ENCODE measurements around the gene MIA2. TPM values are rescaled to one million over a fixed set of nuclear protein-coding genes. Genes with fewer than 3 reads are reported as not detected.
A peak's percentile ranks its signal among the peaks of the same experiment; 100 is the strongest.
"Not testable (repeated sequence)": the region's sequence is repeated elsewhere in the genome, so short reads cannot be mapped to it uniquely, and the experiment has no call there.

The MIA2 gene
- total RNA-seq, 4 donors from 2014 or later: 13.6 to 30.9 (median 20.7) TPM

GRCh38 chr14:39251547-39251946, 17.8 kb downstream of the MIA2 start:
- no peaks in the 10 kb centered on the region for H3K27me3 ChIP-seq
- no peak overlapping the region for H3K4me3 ChIP-seq
- in situ Hi-C loops (cut with MboI; ENCODE audit: low sequenced_read_pairs in 4 of 4): loop anchor here in 1 of 4 donors (25.0 kb wide), 1 partner anchor 186 kb away; the partner anchor contains the start of gene FBXO33
- no peaks in the 10 kb centered on the region for H3K36me3 ChIP-seq
- intact Hi-C loops (cut with DNase I; ENCODE audit: low total_unique reads): no loop called here
- H3K9me3 ChIP-seq: no peaks in the 10 kb centered on the region
- DNase-seq (no peak), ATAC-seq (no peak)
- no peak overlapping the region for H3K27ac ChIP-seq
- no peaks in the 10 kb centered on the region for H3K4me1 ChIP-seq
- TF ChIP-seq CTCF (IDR thresholded peaks at IDR 0.05 in 4 of 5, conservative IDR thresholded peaks at IDR 0.05 in 1 of 5): no peak
- TF ChIP-seq POLR2A (IDR thresholded peaks at IDR 0.05): no peak

DNA sequence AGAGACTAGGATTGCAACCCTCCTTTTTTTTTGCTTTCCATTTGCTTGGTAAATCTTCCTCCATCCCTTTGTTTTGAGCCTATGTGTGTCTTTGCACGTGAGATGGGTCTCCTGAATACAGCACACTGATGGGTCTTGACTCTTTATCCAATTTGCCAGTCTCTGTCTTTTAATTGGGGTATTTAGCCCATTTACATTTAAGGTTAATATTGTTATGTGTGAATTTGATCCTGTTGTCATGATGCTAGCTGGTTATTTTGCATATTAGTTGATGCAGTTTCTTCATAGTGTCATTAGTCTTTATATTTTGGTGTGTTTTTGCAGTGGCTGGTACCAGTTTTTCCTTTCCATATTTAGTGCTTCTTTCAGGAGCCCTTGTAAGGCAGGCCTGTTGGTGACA, 23.7 kb downstream of the MIA2 start:
- DNase-seq; H3K4me1 ChIP-seq; H3K27me3 ChIP-seq; ATAC-seq; H3K27ac ChIP-seq; H3K4me3 ChIP-seq; H3K9me3 ChIP-seq; H3K36me3 ChIP-seq; intact Hi-C loops (cut with DNase I; ENCODE audit: low total_unique reads): not testable (repeated sequence)
- in situ Hi-C loops (cut with MboI; ENCODE audit: low sequenced_read_pairs in 4 of 4): loop anchor here in 1 of 4 donors (25.0 kb wide), 1 partner anchor 180 kb away; the partner anchor contains the start of gene FBXO33

GRCh38 chr14:39258782-39259545, 25.2 kb downstream of the MIA2 start:
- no peak overlapping the region for H3K4me3 ChIP-seq
- no peaks in the 10 kb centered on the region for H3K9me3 ChIP-seq
- no peak for TF ChIP-seq CTCF (IDR thresholded peaks at IDR 0.05 in 4 of 5, conservative IDR thresholded peaks at IDR 0.05 in 1 of 5)
- no peak for TF ChIP-seq POLR2A (IDR thresholded peaks at IDR 0.05)
- H3K27me3 ChIP-seq: no peaks in the 10 kb centered on the region
- intact Hi-C loops (cut with DNase I; ENCODE audit: low total_unique reads) (no loop called here), in situ Hi-C loops (cut with MboI; ENCODE audit: low sequenced_read_pairs in 4 of 4) (loop anchor here in 1 of 4 donors (25.0 kb wide), 1 partner anchor 178 kb away; the partner anchor contains the start of gene FBXO33)
- H3K27ac ChIP-seq: no peak overlapping the region
- ATAC-seq (no peak), DNase-seq (no peak)
- no peaks in the 10 kb centered on the region for H3K4me1 ChIP-seq
- no peaks in the 10 kb centered on the region for H3K36me3 ChIP-seq

DNA sequence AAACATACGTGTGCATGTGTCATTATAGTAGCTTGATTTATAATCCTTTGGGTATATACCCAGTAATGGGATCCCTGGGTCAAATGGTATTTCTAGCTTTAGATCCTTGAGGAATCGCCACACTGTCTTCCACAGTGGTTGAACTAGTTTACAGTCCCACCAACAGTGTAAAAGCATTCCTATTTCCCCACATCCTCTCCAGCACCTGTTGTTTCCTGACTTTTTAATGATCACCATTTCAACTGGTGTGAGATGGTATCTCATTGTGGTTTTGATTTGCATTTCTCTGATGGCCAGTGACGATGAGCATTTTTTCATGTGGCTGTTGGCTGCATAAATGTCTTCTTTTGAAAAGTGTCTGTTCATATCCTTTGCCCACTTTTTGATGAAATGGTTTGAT, 26.4 kb downstream of the MIA2 start:
- in situ Hi-C loops (cut with MboI; ENCODE audit: low sequenced_read_pairs in 4 of 4): loop anchor here in 1 of 4 donors (25.0 kb wide), 1 partner anchor 177 kb away; the partner anchor contains the start of gene FBXO33
- H3K9me3 ChIP-seq; H3K36me3 ChIP-seq; H3K4me1 ChIP-seq; ATAC-seq; H3K4me3 ChIP-seq; DNase-seq; H3K27ac ChIP-seq; intact Hi-C loops (cut with DNase I; ENCODE audit: low total_unique reads); H3K27me3 ChIP-seq: not testable (repeated sequence)

- intact Hi-C loops (cut with DNase I; ENCODE audit: low total_unique reads); H3K27ac ChIP-seq; ATAC-seq: not testable (repeated sequence)
These were observed 28.5 kb downstream of the MIA2 start for GRCh38 chr14:39262214-39262613.

DNA sequence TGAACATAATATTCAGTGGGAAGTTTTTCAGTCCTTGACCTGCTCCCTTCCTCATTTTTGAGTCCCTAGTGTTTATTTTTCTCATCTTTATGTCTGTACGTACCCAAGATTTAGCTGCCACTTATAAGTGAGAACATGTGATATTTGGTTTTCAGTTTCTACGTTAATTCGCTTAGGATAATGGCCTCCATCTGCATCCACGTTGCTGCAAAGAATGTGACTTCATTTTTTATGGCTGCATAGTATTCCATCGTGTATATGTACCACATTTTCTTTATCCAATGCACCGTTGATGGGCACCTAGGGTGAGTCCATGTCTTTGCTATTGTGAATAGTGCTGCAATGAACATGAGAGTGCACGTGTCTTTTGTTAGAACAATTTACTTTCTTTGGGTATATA, 30.3 kb downstream of the MIA2 start:
- TF ChIP-seq POLR2A (IDR thresholded peaks at IDR 0.05): no peak
- TF ChIP-seq CTCF (IDR thresholded peaks at IDR 0.05 in 4 of 5, conservative IDR thresholded peaks at IDR 0.05 in 1 of 5): no peak
- ATAC-seq (no peak), DNase-seq (no peak)
- Histone ChIP-seq H3K27me3 (no peaks in the 10 kb centered on the region), H3K36me3 (no peaks in the 10 kb centered on the region), H3K9me3 (no peaks in the 10 kb centered on the region), H3K4me1 (peaks cover 13 to 16% of the 10 kb centered on the region in 2 donors), H3K27ac (peak overlapping the region in 1 of 4 donors; percentile 98), H3K4me3 (no peak overlapping the region)
- intact Hi-C loops (cut with DNase I; ENCODE audit: low total_unique reads) (no loop called here), in situ Hi-C loops (cut with MboI; ENCODE audit: low sequenced_read_pairs in 4 of 4) (loop anchor here in 1 of 4 donors (25.0 kb wide), 1 partner anchor 173 kb away; the partner anchor contains the start of gene FBXO33)

More at GRCh38 chr14:39262214-39262613, 28.5 kb downstream of the MIA2 start:
- not testable (repeated sequence) for H3K36me3 ChIP-seq, H3K4me1 ChIP-seq, H3K27me3 ChIP-seq, H3K4me3 ChIP-seq, H3K9me3 ChIP-seq, DNase-seq
- in situ Hi-C loops (cut with MboI; ENCODE audit: low sequenced_read_pairs in 4 of 4): loop anchor here in 1 of 4 donors (25.0 kb wide), 1 partner anchor 175 kb away; the partner anchor contains the start of gene FBXO33

Data from gastrocnemius medialis (tissue), 4 donors.